Hematopoietic multipotent progenitor cell (in vitro differentiated cells): ENCODE data around the gene MYOM3. TPM values are rescaled to one million over a fixed set of nuclear protein-coding genes. Genes with fewer than 3 reads are reported as not detected.

Source experiments
- DNase-seq, 3 donors: peaks; one replicate each; pipeline ENCODE4 v3.0.0-alpha.2; 2011 to 2015; ENCODE audit warnings: low read depth in 2 of 3, low spot score in 2 of 3
- total RNA-seq: library from RNA; depleted of rRNA; stranded (reverse); fragments of >200 nt; gene quantifications from one replicate; pipeline ENCODE4 v1.2.3, GENCODE V29; 2012

MYOM3 gene
- total RNA-seq, 1 donor = not detected

DNA sequence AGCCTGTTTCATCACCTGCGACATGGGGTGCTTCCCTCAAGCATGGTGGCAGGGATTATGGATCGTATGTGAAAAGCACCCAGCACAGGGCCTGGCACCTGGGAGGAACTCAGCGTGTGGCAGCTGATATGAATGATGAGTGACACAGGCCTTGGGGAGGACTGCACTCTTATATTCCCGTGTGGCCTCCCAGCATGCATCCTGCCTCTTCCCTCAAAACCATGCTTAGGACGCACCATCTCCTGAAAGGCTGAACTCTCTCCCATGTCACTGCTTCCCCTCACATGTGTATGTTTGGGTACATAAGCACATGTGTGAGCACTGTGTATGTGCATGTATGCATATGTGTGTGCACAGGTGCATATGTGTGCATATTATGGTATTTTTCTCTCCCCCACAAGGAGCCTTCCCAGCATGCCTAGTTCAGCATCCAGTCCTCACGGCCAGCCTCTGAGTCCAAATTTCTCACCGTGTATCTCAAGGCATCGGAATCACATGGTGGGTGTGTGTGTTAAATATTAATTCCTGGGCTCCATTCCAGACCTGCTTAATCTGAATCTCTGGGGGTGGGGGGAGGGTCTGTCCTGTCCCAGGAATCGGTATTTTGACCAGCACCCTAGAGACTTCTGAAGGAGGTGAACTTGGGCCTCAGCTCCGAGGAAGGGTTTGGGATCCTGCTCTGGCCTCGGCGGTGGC lies 12.8 kb downstream of the MYOM3 start:
- DNase-seq = no peak

DNA sequence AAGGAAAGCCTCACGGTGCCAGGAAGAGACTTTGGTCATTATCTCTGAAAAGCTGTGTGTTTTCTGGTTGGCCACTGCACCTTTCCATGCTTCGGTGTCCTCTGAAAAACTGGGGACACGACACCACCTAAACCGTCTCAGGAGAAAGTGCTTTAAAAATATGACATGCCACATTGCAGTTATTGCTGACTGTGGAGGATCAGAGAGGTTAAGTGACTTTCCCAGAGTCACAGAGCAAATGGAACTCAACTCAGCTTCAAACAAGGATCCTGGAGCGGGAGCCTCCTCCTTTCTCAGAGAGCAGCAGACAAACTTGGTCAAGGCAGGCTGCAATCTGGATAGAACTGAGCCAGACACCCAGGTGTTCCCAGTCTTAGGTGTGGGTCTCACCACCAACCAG lies 13.8 kb downstream of the MYOM3 start:
- no peak for DNase-seq

DNA sequence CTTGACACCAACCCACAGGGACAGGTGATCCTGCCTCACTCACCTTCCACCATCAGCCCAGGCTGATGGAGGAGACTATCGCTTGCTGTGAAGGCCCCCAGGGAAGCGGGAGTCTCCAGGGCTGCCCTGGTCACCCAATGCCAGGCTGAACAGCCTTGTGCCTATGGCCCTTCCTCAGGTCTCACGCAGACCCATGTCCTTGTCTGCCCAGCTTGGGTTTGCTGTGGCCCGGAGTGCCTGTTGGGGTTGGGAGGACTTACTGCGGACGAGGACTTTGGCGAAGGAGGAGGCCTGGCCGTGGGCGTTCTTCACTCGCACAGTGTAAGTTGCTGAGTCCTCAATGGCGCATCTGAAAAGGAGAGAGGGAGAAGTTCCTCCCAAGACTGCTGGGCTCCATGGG lies 14.3 kb downstream of the MYOM3 start:
- no peak for DNase-seq

DNA sequence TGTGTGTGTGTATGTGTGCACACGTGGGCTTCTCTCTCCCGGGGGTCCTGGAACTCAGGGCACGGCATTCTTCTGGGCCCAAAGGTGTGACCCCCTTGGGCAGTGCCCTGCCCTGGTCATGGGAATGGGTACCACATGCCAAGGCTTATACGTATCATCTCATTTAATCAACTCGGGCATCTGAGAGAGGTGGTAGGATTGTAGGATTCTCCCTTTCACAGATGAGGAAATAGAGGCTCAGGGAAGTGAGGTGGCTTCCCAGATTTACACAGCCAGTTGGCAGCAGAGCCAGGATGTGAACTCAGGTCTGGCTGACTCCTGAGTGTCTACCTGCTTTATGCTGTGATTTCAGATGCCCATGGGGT lies 15.2 kb downstream of the MYOM3 start:
- no peak for DNase-seq

DNA sequence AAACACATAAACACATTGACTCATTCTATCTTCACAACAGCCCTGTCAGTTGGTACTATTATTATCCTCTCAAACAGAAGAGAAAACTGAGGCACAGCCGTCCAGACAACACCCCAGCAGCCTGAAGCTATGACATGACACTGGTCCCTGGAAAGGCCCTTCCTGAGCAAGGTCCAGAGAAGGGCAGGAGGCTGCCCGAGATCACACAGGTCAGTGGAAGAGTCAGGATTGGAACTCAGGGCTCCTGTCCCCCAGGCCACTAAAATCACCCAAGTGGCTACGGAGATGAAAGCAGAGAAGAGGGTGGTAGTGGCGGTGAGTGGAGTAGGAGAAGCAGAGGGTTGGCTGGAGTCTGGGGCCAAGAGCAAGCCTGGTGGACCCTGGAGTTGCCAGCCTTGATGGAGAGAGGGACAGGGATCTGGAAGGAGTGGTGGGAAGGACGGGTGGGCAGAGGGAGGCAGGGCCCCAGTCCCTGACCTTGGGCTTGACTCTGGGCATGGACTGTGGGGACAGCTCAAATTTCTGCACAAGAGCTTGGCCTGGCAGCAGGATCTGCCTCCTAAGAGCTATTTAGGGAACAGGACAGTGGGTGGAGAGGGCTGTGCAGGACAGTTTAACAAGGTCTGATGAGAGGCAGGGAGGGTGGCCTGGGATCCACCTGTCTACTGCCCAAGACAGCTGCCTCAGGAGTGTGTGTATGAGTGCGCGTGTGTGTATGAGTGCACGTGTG lies 15.8 kb downstream of the MYOM3 start:
- no peak for DNase-seq

DNA sequence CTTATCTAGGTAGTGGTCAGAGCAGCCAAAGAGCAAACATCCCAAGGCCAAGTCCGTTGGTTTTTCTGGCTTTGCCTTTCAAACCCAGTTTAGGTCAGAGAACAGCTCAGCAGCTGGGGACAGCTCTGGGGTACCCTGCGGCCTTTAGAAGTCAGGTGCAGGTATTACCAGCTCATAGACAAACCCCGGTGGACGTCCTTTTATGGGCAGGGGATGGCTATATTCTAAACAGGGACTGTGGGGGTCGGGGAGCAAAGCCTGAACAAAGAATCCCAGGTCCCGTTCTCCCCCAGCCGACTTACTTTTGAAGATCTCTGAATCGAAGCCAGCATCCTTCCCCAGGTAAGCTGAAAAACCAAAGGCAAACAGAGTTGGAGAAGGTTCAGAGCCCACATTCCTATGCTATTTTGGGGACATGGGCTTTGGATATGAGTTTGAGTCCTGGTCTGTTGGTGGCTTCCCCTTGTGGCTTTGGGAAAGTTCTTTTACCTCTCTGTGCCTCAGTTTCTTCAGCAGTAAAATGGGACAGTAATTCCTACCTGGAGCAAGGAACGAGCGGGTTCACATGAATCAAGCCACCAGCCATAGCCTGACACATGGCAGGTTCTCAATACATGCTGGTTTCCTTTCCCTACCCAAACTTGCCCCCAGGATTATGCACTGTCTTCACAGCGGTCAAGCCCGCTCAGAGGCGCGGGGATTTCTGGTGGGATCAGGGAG lies 16.6 kb downstream of the MYOM3 start:
- no peak for DNase-seq

DNA sequence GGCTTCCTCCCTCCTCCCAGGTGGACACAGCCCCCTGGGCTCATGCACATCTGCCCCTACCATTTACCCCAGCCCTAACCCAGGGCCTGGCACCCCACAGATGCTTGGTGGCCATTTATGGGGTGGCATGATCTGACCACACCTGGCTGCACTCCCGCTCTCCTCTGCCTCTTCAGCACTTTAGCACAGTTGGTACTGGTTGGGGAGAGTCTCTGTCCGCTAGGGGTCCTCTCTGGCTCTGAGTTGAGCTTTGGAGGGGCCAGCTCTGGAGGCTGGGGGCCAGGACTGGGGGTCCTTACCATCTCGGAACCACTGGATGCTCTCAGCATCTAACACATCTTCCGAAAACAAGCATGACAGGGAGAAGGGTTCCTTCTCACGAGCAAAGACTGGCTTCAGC lies 17.4 kb downstream of the MYOM3 start:
- DNase-seq = no peak

DNA sequence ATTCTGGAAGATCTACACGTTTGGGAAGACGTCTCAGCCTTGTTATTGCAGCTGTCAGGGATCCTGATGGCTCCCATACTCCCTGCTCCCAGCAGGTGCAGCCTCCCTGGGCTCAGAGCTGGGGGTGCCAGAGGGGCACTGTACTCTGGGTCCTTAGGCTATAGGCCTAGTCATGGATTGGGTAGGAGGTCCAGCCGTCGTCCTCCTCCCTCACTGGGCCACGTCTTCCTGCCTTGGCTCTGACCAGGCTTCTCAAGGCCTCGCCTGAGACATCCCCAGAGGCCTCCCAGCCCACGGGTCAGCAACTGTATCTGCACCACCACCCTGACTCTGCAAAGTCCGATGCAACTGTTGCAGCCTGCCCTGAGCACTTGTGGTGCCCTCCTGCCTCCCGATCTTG lies 18.2 kb downstream of the MYOM3 start:
- no peak for DNase-seq

DNA sequence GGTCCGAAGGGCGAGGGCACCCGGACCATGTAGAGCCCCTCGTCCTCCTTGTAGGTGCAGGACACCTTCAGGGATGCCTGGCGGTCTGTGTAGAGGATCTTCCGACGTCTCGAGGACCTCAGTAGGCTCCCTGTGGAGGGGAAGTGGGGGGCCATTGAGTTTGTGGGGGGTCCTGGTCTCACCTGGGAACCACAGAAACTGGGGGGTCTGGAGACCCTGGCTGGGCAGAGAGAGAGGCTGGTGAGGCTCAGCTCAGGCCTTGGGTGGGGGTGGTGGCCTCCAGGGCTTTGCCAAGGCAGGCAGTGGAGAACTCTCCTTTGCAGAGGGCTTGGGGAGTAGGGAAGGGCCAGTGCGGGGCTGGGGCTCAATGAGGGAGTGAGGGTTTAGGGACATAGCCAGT lies 19.0 kb downstream of the MYOM3 start:
- DNase-seq = no peak

DNA sequence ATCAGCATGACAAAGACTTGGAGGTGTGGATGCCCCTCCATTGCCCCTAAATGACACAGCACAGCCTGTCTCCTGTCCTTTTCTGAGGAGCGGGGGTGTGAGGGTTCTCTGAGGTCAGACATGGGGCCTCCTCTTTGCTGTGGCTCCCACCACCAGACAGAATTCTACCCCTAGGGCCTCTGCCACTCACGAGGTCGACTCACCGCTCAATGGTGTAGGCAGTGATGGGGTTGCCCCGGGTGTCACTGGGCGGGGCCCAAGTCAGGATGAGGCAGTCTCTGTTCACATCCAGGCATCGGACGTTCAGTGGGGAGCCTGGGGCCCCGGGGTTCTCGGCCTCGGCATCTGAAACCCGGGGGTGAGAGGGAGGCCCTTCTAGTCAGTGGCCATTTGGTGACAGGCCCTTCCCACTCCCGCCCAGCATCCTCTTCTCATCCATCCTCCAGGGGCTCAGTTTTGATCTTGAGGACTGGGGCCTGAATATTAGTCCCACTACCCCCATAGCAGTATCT lies 19.9 kb downstream of the MYOM3 start:
- no peak for DNase-seq

DNA sequence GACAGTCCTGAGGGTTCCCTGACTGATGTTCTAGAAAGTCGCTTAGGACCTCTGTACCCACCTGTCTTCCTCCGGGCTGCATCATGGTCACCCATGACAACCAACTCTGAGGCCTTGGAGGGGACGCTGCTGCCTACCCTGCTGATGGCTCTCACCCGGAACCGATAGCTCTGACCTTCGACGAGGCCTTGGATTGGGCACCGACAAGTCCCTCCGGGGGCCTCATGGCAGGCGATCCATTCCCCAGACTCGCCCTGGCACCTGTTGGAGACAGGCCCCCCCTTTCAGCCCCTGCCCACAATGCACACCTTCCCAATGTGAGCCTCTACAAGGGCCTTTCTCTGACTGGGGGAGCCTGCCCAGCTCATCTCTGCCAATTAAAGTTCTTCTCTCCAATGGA lies 21.2 kb downstream of the MYOM3 start:
- DNase-seq = no peak

DNA sequence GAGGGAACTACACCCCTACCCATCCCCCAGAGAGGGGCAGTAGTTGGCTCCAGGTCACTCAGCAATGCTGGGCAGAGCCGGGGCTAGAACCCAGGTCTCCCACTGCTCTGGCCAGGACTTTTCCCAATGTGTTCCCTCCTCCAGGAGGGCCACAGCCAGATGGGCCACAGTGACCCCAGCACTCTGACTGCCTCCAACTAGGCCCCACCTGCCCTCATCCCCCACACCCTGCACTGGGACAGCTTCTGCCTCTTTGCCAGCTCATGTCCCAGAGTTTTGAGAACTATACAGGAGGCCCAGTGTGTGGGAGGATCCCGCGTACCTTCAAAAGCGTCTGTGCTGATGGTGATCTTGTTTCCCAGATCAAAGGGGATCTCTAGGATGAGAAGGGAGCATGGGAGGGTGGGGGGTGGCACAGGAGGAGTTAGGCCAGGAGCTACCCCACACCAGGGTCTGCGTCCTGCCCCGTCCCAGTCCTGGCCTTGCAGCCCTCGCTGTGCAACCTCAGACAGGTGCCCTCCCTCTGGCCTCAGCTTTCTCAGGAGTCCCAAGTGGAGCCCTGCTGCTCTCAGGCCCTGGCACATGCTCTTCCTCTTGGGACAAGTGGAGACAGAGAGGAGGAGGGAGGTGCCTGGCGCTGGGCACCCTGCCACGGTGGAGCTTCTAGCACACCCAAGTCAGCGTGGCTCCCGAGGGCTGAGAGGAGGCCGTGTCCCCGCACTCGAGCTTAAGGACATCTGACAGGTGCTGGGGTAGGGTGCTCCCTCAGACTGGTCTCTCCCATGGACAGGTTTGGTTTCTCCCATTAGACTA lies 22.0 kb downstream of the MYOM3 start:
- no peak for DNase-seq

DNA sequence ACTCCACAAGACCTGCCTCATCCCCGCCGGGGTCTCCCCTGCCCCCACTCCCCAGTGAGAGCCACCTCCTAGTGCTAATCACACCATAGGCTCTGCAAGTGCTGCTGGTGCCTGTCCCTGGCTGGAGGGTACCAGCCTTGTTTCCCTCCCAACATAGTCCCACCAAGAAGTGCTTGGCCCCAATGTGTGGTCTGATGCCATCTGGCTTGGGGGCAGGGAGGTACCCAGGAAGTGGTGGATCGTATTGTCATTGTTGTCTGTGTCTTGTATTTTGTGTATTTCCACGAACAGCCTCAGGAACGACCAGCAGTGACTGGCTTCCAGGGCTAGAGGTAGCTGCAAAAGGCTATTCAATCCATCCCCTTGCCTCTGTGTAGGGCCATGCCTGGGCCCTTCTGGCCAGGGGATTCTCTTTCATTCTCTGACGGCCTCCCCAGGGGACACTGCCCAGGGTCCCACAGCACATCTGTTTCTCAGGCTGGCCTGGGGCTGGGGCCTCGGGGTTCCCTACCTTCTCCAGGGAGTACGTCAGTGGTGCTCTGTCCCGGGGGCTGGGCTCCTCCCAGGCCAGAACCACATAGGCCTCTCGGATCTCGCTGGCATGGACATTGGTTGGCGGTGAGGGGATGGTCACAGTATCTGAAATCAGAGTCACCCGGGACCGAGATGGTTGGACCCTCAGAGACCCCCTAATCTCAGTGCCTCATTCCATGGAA lies 22.8 kb downstream of the MYOM3 start:
- DNase-seq = no peak

DNA sequence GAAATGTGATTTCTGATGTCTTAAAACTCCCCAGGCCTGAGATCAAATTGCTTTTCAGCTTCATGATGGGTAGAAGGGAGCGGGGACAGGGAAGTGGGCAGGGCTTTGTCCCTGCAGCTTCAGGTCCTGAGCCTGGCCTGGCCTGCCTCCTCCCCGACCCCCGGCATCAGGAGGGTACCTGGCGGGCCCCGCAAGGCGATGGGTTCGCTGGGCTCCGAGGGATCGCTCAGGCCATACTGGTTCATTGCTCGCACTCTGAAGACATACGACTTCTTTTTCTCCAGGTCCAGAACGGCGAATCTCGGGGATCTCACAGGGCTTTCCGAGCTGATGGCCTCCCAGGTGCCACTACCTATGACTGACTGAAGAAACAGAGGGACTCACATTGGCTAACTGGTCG lies 25.5 kb downstream of the MYOM3 start:
- DNase-seq = no peak

DNA sequence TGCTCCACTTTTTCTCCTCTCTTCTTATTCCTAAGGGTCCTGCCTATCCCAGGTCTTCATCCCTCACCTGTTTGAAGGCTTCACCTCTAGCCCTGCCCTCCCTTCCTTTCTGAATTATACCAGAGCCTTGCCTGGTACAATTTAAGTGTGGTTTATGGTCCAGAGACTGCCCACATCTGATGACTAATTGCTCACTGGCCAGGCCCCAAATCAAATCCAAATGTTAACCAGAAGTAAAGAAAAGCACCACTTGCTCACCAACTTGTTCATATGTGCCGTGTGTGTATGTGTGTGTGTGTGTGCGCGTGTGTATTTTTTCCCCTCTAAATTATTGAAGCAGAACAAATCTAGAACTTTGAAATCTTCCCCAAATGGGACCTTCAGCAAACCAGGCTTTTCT lies 26.4 kb downstream of the MYOM3 start:
- no peak for DNase-seq

DNA sequence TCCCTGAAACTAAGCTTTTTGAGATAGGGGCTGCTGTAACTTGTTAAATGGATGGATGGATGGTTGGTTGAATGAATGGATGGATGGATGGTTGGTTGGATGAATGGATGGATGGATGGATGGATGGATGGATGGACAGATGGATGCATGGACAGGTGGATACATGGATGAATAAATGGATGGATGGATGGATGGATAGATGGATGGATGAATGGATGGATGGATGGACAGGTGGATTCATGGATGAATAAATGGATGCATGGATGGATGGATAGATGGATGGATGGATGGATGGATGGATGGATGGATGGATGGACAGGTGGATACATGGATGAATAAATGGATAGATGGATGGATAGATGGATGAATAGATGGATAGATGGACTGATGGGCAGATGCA lies 26.9 kb downstream of the MYOM3 start:
- DNase-seq = no peak

DNA sequence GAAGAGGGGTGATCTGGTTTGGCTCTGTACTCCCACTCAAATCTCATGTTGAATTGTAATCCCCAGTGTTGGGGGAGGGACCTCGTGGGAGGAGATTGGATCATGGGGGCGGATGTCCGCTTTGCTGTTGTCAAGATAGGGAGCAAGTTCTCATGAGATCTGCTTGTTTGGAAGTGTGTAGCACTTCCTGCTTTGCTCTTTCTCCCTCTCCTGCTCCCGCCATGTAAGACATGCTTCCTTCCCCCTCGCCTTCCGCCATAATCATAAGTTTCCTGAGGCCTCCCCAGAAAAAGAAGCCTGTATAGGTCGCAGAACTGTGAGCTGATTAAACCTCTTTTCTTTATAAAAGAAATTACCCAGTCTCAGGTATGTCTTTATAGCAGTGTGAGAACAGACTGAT lies 27.9 kb downstream of the MYOM3 start:
- DNase-seq = no peak

DNA sequence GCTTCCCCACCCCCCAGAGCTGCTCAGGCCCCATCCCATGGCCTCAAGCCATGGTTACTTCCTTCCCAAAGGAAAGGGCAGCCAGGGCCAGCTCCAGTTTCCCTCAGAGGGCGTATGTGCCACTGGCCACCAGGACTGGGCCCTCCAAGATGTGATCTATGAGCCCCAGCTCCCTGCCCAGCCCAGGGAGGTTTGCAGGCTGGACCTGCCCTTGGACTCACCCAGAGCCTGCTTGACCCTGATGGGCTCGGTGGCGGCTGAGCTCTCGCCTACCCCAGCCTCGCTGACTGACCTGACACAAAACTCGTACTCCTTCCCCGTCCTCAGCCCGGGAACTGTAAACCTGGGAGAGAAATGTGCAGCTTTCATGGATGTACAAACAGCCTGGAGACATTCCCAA lies 29.6 kb downstream of the MYOM3 start:
- no peak for DNase-seq

DNA sequence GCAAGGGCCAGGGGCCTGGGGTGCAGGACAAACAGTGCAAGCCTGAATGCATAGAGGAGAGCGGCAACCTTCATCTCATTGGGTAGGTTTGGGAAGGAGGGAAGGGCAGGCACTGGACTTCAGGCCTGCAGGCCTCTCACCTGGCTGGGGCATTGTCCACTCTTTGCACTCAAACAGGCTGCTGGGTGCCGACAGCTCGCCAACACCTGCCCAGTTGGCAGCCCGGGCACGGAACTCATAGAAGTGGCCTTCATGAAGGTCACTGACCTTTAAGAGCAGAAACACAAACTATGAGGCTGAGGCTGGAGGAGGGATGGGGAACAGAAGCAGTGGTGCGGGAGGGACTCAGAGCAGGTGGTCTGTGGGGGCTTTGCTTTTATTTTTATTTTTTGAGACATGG lies 30.7 kb downstream of the MYOM3 start:
- DNase-seq = no peak

DNA sequence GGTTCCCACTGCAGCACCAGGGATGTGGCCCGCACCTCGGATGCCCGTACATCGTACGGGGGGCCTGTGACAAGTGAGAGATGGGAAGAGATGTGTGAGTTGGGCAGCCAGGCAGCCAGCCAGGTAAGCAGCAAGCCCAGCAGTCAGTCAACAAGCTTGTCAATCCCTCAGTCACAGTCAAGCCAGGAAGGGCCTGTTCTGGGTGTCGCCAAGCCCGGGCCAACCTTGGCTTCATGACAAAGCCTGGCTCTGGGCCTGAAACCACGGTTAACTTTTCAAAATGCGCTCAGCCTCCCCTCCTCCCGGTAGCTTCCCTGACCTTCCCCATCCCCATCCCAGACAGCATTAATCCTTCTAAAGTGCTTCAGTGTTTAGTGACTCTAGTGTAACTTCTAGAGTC lies 31.8 kb downstream of the MYOM3 start:
- DNase-seq = no peak
